Hepatic stellate cell (primary cell): Measurements from ENCODE around the gene TWIST1.

Experiments
- DNase-seq: peaks from one replicate; pipeline ENCODE4 v3.0.0; 2011; ENCODE audit warnings: low spot score

The TWIST1 gene

DNA sequence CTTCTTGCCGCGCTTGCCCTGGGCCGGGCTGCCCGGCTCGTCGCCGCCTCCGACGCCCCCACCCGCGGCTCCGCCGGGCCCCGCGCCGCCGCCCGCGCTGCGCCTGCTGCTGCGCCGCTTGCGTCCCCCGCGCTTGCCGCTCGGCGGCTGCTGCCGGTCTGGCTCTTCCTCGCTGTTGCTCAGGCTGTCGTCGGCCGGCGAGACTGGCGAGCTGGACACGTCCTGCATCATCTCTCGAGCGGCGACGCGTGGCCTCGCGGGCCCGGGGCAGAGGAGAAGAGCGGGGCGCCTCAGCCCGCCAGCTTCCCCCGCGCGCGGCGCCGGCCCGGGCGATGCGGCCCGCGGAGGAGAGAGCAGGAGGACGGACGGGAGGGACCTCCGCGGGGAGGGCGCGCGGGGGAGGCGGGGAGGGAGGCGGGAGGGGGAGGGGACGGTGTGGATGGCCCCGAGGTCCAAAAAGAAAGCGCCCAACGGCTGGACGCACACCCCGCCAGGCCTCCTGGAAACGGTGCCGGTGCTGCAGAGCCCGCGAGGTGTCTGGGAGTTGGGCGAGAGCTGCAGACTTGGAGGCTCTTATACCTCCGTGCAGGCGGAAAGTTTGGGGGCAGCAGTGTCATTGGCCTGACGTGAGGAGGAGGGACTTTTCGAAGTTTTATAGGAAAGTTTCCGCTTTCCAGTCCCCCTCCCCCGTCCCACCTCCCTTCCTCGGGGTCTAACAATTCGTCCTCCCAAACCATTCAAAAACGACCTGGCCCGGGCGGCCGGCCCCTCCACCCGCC is at the start of gene TWIST1:
TSS of gene TWIST1 (minus strand) at position 546 of the 779 bp plus-strand sequence. CDS start at position 231, 315 bp downstream.
- peak; percentile 85 for DNase-seq

DNA sequence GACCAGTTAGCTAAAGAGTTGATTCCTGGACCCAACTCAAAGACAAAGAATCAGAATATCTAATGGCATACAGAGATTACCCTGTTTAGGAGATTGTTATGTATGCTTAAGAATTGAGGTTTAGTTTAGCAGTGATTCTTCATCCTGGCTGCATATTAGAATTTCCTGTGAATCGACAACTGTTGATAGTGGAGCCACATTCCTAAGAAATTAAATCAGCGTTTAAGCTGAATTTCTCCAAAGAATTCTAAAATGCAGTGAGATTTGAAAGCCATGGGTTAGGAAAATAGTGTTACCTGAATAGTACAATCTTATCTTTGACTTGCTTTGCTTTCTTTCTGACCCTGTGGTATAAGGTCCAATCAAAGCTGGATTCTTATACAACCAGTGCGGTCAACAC is 44.2 kb upstream of the TWIST1 start:
- no peak for DNase-seq

GRCh38 chr7:19146699-19147098 is 29.3 kb upstream of the TWIST1 start:
- DNase-seq: peak; percentile 6

GRCh38 chr7:19145434-19146115 is 28.1 kb upstream of the TWIST1 start:
- peak; percentile 7 for DNase-seq

- DNase-seq: no peak
Observed at GRCh38 chr7:19144661-19145433, 27.4 kb upstream of the TWIST1 start, which contains the start of gene FERD3L. Gene FERD3L, minus strand, starts transcription at chr7:19145421. Its CDS starts 59 bp downstream, at chr7:19145362.

DNA sequence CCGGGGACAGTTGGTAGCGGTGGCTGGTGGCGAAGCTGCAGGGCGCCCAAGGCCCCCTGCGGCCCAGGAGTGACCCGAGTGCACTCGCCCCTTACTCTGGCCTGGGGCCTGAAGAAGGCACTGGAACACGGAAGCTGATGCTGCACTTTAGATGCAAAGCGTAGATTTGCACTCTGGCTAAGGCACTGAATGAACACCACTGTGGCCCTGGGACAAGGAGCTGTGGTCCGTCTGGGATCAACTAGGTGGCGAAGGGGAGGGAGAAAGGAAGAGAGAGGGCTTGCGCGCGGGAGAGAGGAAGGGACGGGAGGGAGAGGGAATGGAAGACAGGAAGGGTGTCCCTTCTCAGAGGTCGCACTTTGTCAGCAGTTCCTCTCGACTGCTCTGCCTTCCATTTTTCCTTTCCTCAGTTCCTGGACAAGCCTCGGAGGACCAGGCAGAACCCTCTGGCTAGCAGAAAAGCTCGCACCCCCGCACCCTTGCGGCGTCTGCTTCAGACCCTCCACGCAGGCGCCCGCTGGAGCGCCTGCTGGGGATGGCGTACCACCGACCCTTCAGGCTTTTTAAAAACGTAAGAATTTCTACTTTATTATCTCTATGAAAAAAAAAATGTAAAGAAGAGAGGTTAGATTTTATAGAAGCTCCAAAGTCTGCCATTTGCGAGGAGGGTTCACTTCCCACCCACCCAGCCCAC is 26.6 kb upstream of the TWIST1 start:
- no peak for DNase-seq

DNA sequence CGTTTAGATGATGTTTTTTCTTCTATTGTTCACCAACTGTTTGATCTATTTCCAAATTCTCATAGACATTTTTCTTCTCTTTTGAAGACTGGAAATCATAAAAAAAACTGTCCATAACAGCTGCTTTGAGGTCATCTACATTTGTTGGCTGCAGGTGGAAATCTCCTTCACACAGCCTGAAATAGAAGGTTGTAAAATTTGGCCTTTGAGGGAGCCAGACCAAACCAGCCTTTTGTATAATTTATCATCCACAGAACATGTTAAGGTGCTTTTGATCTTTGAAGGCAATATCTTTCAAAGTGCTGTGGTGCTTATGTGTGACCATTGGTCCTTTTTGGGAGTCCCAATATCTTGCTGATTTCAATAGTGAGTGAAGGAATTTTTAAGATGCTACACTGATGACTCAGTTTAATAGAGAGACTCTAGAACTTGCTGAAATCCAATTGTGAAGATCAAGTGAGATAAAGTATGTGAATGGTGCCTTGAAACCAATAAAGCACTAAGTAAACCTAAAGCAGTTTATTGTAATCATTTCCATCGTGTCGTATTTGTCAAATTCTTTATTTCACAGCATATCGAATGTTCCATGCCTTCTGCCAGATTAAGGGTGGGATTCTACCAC is 22.4 kb upstream of the TWIST1 start:
- DNase-seq: no peak

DNA sequence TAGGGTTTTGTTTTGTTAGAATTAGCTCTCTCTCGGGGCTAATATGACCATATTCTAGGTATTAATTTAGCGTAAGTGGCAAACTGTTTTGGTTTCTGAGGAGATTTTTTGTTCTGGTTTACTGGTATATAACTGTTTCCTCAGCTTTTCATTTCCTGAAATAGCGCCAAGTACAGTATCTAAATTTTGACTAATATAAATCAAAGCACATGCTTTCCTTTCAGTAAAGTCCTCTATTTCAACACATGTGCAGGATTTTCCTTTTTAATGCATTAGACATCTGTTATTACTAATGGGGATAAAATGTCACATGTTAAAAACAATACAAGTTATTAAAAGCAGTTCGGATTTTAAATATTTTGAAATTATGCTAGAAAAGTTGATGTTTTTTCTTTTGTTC is 16.4 kb upstream of the TWIST1 start:
- no peak for DNase-seq

GRCh38 chr7:19133390-19133789 is 16.0 kb upstream of the TWIST1 start:
- no peak for DNase-seq

DNA sequence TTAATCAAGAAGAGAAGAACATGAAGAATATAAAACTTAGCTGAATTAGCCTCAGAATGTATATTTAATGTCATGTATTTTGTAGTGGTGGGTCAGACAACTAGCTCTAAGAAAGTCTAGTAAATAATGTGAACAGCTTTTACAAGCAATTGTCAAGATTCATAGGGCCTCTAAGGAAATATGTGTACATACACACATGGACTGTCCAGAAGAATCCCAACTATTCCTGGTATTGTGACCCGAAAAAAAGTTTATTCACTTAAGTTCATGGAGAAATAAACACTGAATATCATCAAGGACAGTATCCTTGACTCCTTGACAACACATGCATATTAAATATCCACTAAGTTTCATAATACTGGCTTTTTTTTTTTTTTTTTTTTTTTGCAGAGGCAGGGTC is 11.4 kb upstream of the TWIST1 start:
- DNase-seq: no peak

- DNase-seq: no peak
Observed at GRCh38 chr7:19121977-19122588, 4.6 kb upstream of the TWIST1 start.

GRCh38 chr7:19119870-19120486 is 2.5 kb upstream of the TWIST1 start:
- no peak for DNase-seq

DNA sequence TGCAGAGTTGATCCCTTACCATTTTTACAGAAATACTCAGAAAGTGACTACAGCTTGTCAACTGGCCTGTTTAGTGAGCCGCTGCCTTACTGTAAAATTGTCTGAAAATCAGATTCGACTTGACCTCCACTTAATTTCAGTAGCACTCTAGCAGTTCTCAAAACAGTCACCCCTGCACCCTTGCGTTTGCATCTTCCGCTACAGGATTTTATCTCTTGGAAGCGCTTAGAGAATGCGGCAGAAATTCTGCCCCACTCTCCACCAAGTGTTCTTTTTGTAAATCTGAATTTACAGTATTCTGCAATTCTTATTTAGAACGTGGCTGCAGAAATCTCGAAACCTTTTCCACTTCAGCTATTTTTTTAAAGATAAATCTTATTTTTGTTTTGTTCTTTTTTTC is 1.9 kb upstream of the TWIST1 start:
- DNase-seq: no peak

DNA sequence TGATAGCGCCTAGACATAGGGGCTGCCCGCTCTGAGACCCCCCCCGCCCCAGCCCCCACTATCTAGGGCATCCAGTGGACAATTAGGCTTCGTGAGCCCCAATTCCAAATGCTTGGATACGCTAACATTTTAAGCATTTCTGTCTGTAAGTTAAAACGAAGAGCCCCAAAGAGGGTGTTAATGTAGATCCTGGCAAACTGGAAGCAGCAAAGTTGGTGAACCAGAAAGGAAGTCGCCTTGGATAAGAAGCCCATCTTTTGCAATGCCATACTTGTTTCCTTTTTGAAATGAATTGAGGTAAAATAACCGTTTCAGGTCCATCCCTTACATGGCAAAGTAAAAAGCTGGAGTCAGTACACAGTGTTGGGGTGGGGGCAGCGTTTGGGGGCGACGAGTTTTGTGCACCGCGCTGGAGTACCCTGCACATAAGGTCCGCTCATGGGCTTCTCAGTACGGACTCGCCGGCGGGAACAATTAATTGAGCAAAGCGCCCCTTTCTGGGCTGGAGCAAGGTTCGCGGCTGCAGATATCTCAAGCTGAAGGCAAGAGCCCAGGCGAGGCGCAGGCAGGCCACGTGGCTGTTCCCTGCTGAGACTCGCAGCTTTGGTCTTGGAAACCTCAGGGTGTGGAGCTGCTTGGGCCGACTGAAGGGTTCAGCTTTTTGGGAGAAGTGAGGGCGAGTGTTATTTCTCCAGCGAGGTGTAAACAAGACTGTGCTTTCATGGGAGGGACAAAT is 1.4 kb upstream of the TWIST1 start:
- no peak for DNase-seq

DNA sequence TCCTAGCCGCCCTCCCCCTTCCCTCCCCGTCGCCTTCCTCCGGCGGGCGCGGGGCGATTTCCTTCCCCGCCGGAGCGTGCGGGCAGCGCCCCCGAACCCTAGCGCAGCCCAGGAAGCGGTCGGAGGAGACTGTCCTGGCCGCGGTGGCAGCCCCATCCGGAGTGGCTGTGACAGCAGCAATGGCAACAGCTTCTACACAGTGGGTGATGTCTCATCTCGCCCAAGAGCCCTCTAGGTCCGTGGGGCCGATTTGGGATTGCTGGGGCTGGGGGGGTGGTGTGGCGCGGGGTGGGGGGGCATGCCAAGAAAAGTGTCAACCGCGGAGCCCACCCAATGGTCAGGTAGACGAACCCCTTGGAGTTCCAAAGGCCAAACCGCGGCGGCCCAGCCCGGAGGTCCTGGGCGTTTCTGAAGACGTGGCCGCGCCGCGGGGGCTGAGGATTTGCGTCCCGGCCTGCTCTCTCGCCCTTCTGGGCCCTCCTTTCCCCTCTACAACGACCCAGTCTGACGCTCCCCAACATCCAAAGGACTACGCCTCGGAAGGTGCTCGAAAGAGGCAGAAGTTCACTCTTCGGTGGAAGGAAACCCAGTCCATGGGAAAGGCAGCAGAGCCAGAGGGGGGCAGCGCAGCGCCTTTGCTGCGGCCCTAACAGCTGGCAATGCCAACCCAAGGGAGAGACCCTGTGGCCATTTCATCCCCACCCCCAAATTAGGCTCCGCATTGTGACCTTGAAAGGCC is 603 bp upstream of the TWIST1 start:
- DNase-seq: peak; percentile 27

- DNase-seq: peak; percentile 54
Observed at GRCh38 chr7:19116121-19117090, 1.0 kb downstream of the TWIST1 start.

DNA sequence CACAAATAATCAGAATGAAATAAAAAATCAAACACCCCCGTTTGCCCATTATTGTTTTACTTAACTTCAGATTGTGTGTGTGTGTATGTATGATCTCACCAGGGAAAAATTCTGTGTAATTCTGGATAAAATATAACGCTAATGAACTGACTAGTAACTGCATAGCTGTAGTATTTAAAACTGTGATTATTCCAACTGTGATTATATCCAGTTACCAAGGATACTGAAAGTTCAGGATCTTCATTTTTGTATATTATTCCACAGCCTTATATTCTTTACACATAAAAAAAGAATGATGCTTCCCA is 2.9 kb downstream of the TWIST1 start:
- peak; percentile 32 for DNase-seq

DNA sequence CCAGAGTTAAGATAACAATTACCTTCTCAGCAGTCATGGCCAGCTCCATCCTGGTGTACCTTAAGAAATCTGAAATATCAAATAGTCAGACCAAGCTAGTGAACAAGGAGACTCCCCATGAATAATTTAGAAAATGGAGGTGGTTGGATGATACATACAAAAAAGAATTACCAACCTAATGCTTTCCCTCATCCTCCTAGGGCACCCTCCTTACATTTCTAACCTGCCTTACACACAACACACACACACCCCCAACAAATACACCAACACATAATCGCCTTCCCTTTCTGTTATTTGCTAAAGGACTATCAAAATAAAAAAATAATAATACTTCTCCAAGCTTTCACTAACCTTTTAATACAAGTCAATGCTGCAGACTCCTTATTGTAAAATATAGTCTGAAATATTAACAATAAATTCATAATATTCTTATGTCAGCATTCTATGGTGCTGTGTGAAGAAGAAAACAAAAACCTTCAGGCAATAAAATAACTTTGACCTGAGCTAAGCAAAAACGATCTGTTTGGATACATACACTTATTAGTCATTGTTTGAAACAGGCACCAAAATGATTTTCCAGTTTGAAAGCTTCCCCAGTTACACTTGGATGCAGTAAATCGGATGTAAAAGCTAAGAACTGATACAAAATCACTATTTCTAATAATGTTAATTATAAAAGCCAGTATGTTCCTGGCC is 3.4 kb downstream of the TWIST1 start:
- DNase-seq: peak; percentile 71
